A549 (cell line): ENCODE data around the gene ARID5B. TPM values are rescaled to one million over a fixed set of nuclear protein-coding genes. Genes with fewer than 3 reads are reported as not detected.

ENCODE experiments used
- ATAC-seq, 2 experiments: fragments of 200-7000 bp in 1 of 2; fragments of >200 bp in 1 of 2; cut with Nextera tagmentation in 1 of 2; cut with Tn5 transposase in 1 of 2; 3 replicates each; pipeline versions ENCODE4 v1.8.0 to v1.9.1; 2018 to 2020; ENCODE audit warnings: mild to moderate bottlenecking in 1 of 2, moderate library complexity in 1 of 2
- CTCF ChIA-PET: fragments of 300-600 bp; sonication (Branson Sonifier 250); formaldehyde crosslinking; extraction: SDS; loops from one replicate; lab custom pipeline; 2021; ENCODE audit warnings: antibody characterized with exemption, inconsistent platforms; lab: Yijun Ruan, JAX
- POLR2A ChIA-PET: fragments of 350-600 bp; formaldehyde crosslinking; extraction: SDS; loops from one replicate; lab custom pipeline; 2021; ENCODE audit warnings: antibody characterized with exemption, inconsistent platforms; lab: Yijun Ruan, JAX
- DNase-seq, 2 experiments: peaks; one replicate each; pipeline versions ENCODE4 v3.0.0 to v3.0.0-alpha.2; 2011 to 2016; ENCODE audit warnings: low read depth in 1 of 2, low spot score in 1 of 2
- FAIRE-seq: peaks from 2 replicates; lab custom pipeline; 2011; peaks lifted over from hg19 to GRCh38; lab: Jason Lieb, UNC
- H3K27ac ChIP-seq, 2 experiments: fragments of >200 bp; sonication (Bioruptor Twin); formaldehyde crosslinking; 3 replicates each; pipeline ENCODE4 v1.5.1; 2016 to 2017
- H3K4me1 ChIP-seq: fragments of >200 bp; sonication (Bioruptor Twin); formaldehyde crosslinking; 3 replicates; pipeline ENCODE4 v1.6.1; 2016
- H3K4me2 ChIP-seq: fragments of >200 bp; sonication (Bioruptor Twin); formaldehyde crosslinking; 3 replicates; pipeline ENCODE4 v1.6.1; 2016
- H3K4me3 ChIP-seq: fragments of >200 bp; sonication (Bioruptor Twin); formaldehyde crosslinking; 3 replicates; pipeline ENCODE4 v1.5.1; 2016
- H3K9me3 ChIP-seq: fragments of >200 bp; sonication (Bioruptor Twin); formaldehyde crosslinking; 3 replicates; pipeline ENCODE4 v1.6.1; 2016
- BHLHE40 ChIP-seq: IDR thresholded peaks from 2 replicates; pipeline ENCODE4 v1.6.1; 2012; ENCODE audit warnings: low read depth, low read length, inconsistent platforms
- CBX2 ChIP-seq: fragments of 200-600 bp; sonication (generic); IDR thresholded peaks from 2 replicates; pipeline ENCODE4 v1.6.1; 2016; ENCODE audit warnings: low read depth, mild to moderate bottlenecking, borderline replicate concordance
- CBX8 ChIP-seq: fragments of 200-600 bp; sonication (generic); IDR thresholded peaks from 2 replicates; pipeline ENCODE4 v1.6.1; 2016
- CEBPB ChIP-seq, 2 experiments: fragments of >200 bp in 1 of 2; sonication (Bioruptor Twin) in 1 of 2; formaldehyde crosslinking in 1 of 2; IDR thresholded peaks; 2 replicates each; pipeline ENCODE4 v1.6.1; 2012 to 2016
- ESRRA ChIP-seq: fragments of 150-350 bp; IDR thresholded peaks from 2 replicates; pipeline ENCODE4 v1.6.1; 2014; ENCODE audit warnings: mild to moderate bottlenecking, low read length, borderline replicate concordance
- GATA3 ChIP-seq: IDR thresholded peaks from 2 replicates; pipeline ENCODE4 v1.6.1; 2012; ENCODE audit warnings: borderline replicate concordance
- HEYL ChIP-seq: fragments of 250-450 bp; sonication (Bioruptor Pico); IDR thresholded peaks from 2 replicates; pipeline ENCODE4 v1.8.0; 2021; ENCODE audit warnings: mild to moderate bottlenecking, moderate library complexity
- HOXA7 ChIP-seq: fragments of 250-450 bp; sonication (Bioruptor Pico); IDR thresholded peaks from 2 replicates; pipeline ENCODE4 v1.5.0; 2020; ENCODE audit warnings: mild to moderate bottlenecking, moderate library complexity
- KDM1A ChIP-seq: fragments of 200-600 bp; sonication (generic); IDR thresholded peaks from 2 replicates; pipeline ENCODE4 v1.6.1; 2016; ENCODE audit warnings: low read depth, mild to moderate bottlenecking
- MAFK ChIP-seq: fragments of 450-650 bp; IDR thresholded peaks from 2 replicates; pipeline ENCODE4 v1.6.1; 2014; ENCODE audit not compliant: partially characterized antibody
- MAZ ChIP-seq: fragments of 150-350 bp; IDR thresholded peaks from 2 replicates; pipeline ENCODE4 v1.6.1; 2014; ENCODE audit warnings: antibody characterized with exemption, low read depth, low read length, borderline replicate concordance
- MYC ChIP-seq: IDR thresholded peaks from 2 replicates; pipeline ENCODE4 v1.6.1; 2012; ENCODE audit warnings: mild to moderate bottlenecking, inconsistent platforms, low read length, improper control_type of control experiment, borderline replicate concordance
- NPAS2 ChIP-seq: fragments of 250-450 bp; sonication (Bioruptor Pico); IDR thresholded peaks from 2 replicates; pipeline ENCODE4 v1.8.0; 2022; ENCODE audit warnings: mild to moderate bottlenecking, moderate library complexity, borderline replicate concordance
- NR3C1 ChIP-seq: fragments of >200 bp; sonication (Bioruptor Twin); formaldehyde crosslinking; IDR thresholded peaks from 3 replicates; pipeline ENCODE4 v1.6.1; 2017
- POLR2AphosphoS2 ChIP-seq: conservative IDR thresholded peaks from 2 replicates; pipeline ENCODE4 v1.6.1; 2012; ENCODE audit warnings: low read length, improper control_type of control experiment, inconsistent platforms
- RCOR1 ChIP-seq: fragments of 150-350 bp; IDR thresholded peaks from 2 replicates; pipeline ENCODE4 v1.6.1; 2014; ENCODE audit warnings: antibody characterized with exemption, low read length, low read depth
- RNF2 ChIP-seq: fragments of 200-600 bp; sonication (generic); IDR thresholded peaks from 2 replicates; pipeline ENCODE4 v1.6.1; 2016; ENCODE audit warnings: low read depth, mild to moderate bottlenecking, antibody characterized with exemption, moderate library complexity, borderline replicate concordance
- SMC3 ChIP-seq: fragments of >200 bp; sonication (Bioruptor Twin); formaldehyde crosslinking; IDR thresholded peaks from 3 replicates; pipeline ENCODE4 v1.6.1; 2018; ENCODE audit warnings: inconsistent platforms
- TFCP2L1 ChIP-seq: fragments of 250-450 bp; sonication (Bioruptor Pico); IDR thresholded peaks from 2 replicates; pipeline ENCODE4 v1.5.0; 2021; ENCODE audit warnings: mild to moderate bottlenecking
- TP53 ChIP-seq: fragments of 250-450 bp; sonication (Bioruptor Pico); IDR thresholded peaks from 2 replicates; pipeline ENCODE4 v1.5.0; 2021; ENCODE audit warnings: mild to moderate bottlenecking, moderate library complexity
- ZNF302 ChIP-seq: fragments of 250-450 bp; sonication (Bioruptor Pico); IDR thresholded peaks from 2 replicates; pipeline ENCODE4 v1.9.0; 2021; ENCODE audit warnings: inconsistent platforms, mild to moderate bottlenecking, moderate library complexity
- ZSCAN20 ChIP-seq: fragments of 250-450 bp; sonication (Bioruptor Pico); IDR thresholded peaks from 2 replicates; pipeline ENCODE4 v1.8.0; 2022; ENCODE audit warnings: mild to moderate bottlenecking, moderate library complexity
- WGBS: methylation state at CpG from one replicate; pipeline ENCODE4 v1.1.6; 2017; ENCODE audit errors: missing lambda C conversion rate; 5-methylcytosine and 5-hydroxymethylcytosine counted together
- polyA plus RNA-seq, 4 experiments: library from polyadenylated mRNA; depleted of rRNA in 3 of 4; stranded (reverse); fragments of >200 nt; fragmentation: RNase III in 1 of 4; extraction: RNeasy Plus Mini Kit Qiagen cat#74134 plus additional on column Dnase treatment in 1 of 4; gene quantifications; 2 replicates in 3 of 4; 3 replicates in 1 of 4; pipeline ENCODE4 v1.2.3, GENCODE V29; 2011 to 2017
- TF ChIP-seq, protein P1 (sequence below): fragments of >200 bp; sonication (Bioruptor Twin); formaldehyde crosslinking; IDR thresholded peaks from 3 replicates; pipeline ENCODE4 v1.6.1; 2016
- TF ChIP-seq, protein P2 (sequence below): fragments of 250-450 bp; sonication (Bioruptor Pico); IDR thresholded peaks from 2 replicates; pipeline ENCODE4 v1.5.0; 2020; ENCODE audit warnings: low read depth, mild to moderate bottlenecking, moderate library complexity
- TF ChIP-seq, protein P3 (sequence below): fragments of 150-350 bp; IDR thresholded peaks from 2 replicates; pipeline ENCODE4 v1.6.1; 2014; ENCODE audit warnings: low read depth, mild to moderate bottlenecking, low read length

The ARID5B gene
- polyA plus RNA-seq, 2 of the 4 experiments (the other 2 are of a cell fraction) = 0.75 to 1.6 TPM

DNA sequence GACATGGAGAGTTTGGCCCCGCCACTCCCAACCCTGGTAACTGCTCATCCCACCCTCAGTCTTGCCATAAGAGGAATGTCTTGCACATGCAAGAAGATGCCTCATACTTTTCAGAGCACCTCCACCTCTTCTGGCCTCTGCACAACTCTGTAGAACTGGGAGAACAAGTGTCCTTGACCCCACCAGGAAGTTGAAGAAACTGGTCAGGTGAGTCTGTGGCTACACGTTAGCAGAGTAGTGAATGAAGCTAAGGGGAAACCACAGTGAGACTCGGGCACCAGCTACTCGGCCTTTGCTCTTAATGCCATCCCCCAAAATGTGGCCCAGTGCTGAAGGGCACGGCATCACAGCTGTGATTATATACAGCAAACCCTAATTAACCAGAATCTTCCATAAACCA, 110.1 kb downstream of the ARID5B start (continued):
- no peak for TF ChIP-seq TP53
- TF ChIP-seq MAFK = no peak
- TF ChIP-seq CEBPB (IDR thresholded peaks at IDR 0.05) = no peak
- no peak for TF ChIP-seq CBX8

DNA sequence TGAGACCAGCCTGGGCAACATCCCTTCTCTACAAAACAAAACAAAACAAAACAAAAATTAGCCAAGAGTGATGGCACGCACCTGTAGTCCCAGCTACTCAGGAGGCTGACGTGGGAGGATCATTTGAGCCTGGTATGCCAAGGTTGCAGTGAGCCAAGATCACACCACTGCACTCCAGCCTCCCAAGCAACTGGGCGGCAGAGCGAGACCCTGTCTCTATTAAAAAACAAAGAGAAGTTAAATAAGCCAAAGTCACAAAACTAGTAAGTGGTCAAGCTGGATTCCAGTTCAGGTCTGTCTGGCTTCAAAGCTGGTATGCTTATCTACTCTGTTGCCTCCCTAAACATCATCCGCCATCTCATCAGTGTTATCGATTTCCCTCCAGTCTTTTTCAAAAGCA, 110.8 kb downstream of the ARID5B start:
- WGBS = 83% methylated on average over 6 of the region's 6 CpGs
- Histone ChIP-seq H3K4me1 (no peaks in the 10 kb centered on the region), H3K27ac (no peak overlapping the region)
- FAIRE-seq (no peak), ATAC-seq (no peak)
- POLR2A ChIA-PET = no interaction called here
- no peak for TF ChIP-seq KDM1A
- no peak for TF ChIP-seq TFCP2L1 (CRISPR knock-in tag)
- TF ChIP-seq ZNF302 (CRISPR knock-in tag) = no peak
- TF ChIP-seq GATA3 = no peak
- TF ChIP-seq POLR2AphosphoS2 = no peak
- TF ChIP-seq NPAS2 (CRISPR knock-in tag) = no peak
- TF ChIP-seq, all 56 proteins: peak for 0
- Histone ChIP-seq H3K9me3 (no peaks in the 10 kb centered on the region), H3K4me3 (no peak overlapping the region), H3K4me2 (no peak overlapping the region)
- no peak for DNase-seq
- CTCF ChIA-PET = interaction anchor here (1.0 to 1.3 kb wide), 3 partner anchors 14 to 25 kb away, joined by 3 read pairs; no protein-coding TSS in a partner anchor

DNA sequence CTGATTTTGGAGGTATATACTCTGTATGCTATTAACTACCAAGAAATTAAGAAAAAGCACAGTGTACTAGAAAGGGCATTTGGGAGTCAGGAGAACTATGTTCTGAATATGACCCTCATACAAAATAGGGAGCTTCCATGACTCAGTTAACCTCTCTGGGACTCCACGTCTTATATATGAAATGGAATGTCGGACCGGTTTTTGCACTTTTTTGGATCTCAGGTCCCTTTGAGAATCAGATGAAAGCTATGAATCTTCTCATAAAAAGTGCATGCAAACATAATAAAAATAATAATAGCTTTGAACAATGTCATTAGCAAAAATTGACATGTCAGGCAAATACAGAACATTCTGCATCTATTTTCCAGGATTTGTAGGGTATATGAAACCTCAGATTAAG, 113.0 kb downstream of the ARID5B start:
- ChIA-PET POLR2A (no interaction called here), CTCF (interaction anchor here (1.0 kb wide), 1 partner anchor 231 kb away, joined by 5 read pairs; no protein-coding TSS in a partner anchor)
- Histone ChIP-seq H3K4me3 (no peak overlapping the region), H3K27ac (no peak overlapping the region), H3K4me1 (no peaks in the 10 kb centered on the region), H3K4me2 (no peak overlapping the region), H3K9me3 (no peaks in the 10 kb centered on the region)
- TF ChIP-seq, protein P1, sequence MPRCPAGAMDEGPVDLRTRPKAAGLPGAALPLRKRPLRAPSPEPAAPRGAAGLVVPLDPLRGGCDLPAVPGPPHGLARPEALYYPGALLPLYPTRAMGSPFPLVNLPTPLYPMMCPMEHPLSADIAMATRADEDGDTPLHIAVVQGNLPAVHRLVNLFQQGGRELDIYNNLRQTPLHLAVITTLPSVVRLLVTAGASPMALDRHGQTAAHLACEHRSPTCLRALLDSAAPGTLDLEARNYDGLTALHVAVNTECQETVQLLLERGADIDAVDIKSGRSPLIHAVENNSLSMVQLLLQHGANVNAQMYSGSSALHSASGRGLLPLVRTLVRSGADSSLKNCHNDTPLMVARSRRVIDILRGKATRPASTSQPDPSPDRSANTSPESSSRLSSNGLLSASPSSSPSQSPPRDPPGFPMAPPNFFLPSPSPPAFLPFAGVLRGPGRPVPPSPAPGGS = no peak
- TF ChIP-seq MYC (no peak), HOXA7 (CRISPR knock-in tag) (no peak), MAFK (no peak), CBX2 (no peak), POLR2AphosphoS2 (no peak), MAZ (no peak), CEBPB (IDR thresholded peaks at IDR 0.05) (no peak), ZSCAN20 (no peak), ESRRA (no peak), BHLHE40 (no peak), RCOR1 (no peak), NR3C1 (no peak), HEYL (CRISPR knock-in tag) (no peak), SMC3 (no peak), RNF2 (no peak)
- TF ChIP-seq, protein P2, sequence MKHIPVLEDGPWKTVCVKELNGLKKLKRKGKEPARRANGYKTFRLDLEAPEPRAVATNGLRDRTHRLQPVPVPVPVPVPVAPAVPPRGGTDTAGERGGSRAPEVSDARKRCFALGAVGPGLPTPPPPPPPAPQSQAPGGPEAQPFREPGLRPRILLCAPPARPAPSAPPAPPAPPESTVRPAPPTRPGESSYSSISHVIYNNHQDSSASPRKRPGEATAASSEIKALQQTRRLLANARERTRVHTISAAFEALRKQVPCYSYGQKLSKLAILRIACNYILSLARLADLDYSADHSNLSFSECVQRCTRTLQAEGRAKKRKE (CRISPR knock-in tag) = no peak
- TF ChIP-seq, protein P3, sequence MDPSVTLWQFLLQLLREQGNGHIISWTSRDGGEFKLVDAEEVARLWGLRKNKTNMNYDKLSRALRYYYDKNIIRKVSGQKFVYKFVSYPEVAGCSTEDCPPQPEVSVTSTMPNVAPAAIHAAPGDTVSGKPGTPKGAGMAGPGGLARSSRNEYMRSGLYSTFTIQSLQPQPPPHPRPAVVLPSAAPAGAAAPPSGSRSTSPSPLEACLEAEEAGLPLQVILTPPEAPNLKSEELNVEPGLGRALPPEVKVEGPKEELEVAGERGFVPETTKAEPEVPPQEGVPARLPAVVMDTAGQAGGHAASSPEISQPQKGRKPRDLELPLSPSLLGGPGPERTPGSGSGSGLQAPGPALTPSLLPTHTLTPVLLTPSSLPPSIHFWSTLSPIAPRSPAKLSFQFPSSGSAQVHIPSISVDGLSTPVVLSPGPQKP = no peak
- no peak for DNase-seq
- 82% methylated on average over 3 of the region's 3 CpGs for WGBS
- FAIRE-seq = no peak
- no peak for ATAC-seq
